Omental fat pad (tissue), 4 donors: ENCODE measurements around the gene UBE2E2. TPM values are rescaled to one million over a fixed set of nuclear protein-coding genes. Genes with fewer than 3 reads are reported as not detected.
A peak's percentile ranks its signal among the peaks of the same experiment; 100 is the strongest.
"Not testable (repeated sequence)": the region's sequence is repeated elsewhere in the genome, so short reads cannot be mapped to it uniquely, and the experiment has no call there.

Experiments used
- ATAC-seq: fragments of 150-250 bp; one replicate; pipeline ENCODE4 v1.9.1; 2016; ENCODE audit warnings: mild to moderate bottlenecking, moderate library complexity; ENCODE audit not compliant: low FRiP score
- DNase-seq: peaks from one replicate; pipeline ENCODE4 v3.0.0-alpha.2; 2019; ENCODE audit warnings: low spot score
- CTCF ChIP-seq, 3 donors: fragments of 450-650 bp; IDR thresholded peaks; one replicate each; pipeline ENCODE4 v1.5.1; 2016 to 2017; ENCODE audit warnings: antibody characterized with exemption in 3 of 3, mild to moderate bottlenecking in 3 of 3, moderate library complexity in 2 of 3
- total RNA-seq, 4 donors: library from RNA; depleted of rRNA; stranded (reverse); fragments of >200 nt; gene quantifications; one replicate each; pipeline ENCODE4 v1.1.0, GENCODE V29; 2016

Gene UBE2E2
- total RNA-seq, 4 donors from 2014 or later = 25.9 to 93.4 (median 73.9) TPM

- no peak for TF ChIP-seq CTCF (IDR thresholded peaks at IDR 0.05)
- no peak for DNase-seq
- no peak for ATAC-seq
These were observed 405.5 kb downstream of the UBE2E2 start for GRCh38 chr3:23608650-23609049.

- no peak for TF ChIP-seq CTCF (IDR thresholded peaks at IDR 0.05)
- no peak for DNase-seq
These were observed 408.7 kb downstream of the UBE2E2 start for GRCh38 chr3:23611737-23612295.

GRCh38 chr3:23612296-23612891 is 409.3 kb downstream of the UBE2E2 start:
- ATAC-seq (peak; percentile 28), DNase-seq (no peak)
- TF ChIP-seq CTCF (IDR thresholded peaks at IDR 0.05) = no peak

More at GRCh38 chr3:23611737-23612295, 408.7 kb downstream of the UBE2E2 start:
- peak; percentile 42 for ATAC-seq

- DNase-seq (no peak), ATAC-seq (no peak)
- TF ChIP-seq CTCF (IDR thresholded peaks at IDR 0.05) = no peak
These were observed 411.9 kb downstream of the UBE2E2 start for GRCh38 chr3:23615068-23615467.

- not testable (repeated sequence) for ATAC-seq, DNase-seq
These were observed 415.3 kb downstream of the UBE2E2 start for GRCh38 chr3:23618475-23618874.

GRCh38 chr3:23619705-23620637 is 416.8 kb downstream of the UBE2E2 start:
- no peak for DNase-seq
- ATAC-seq = no peak
- TF ChIP-seq CTCF (IDR thresholded peaks at IDR 0.05) = no peak

- no peak for TF ChIP-seq CTCF (IDR thresholded peaks at IDR 0.05)
- DNase-seq (no peak), ATAC-seq (no peak)
These were observed 417.5 kb downstream of the UBE2E2 start for GRCh38 chr3:23620638-23621015.
